HG03442 (cell line): ENCODE data around the gene BPIFA3.
"Not testable (repeated sequence)": the region's sequence is repeated elsewhere in the genome, so short reads cannot be mapped to it uniquely, and the experiment has no call there.

Experiments used
- ATAC-seq: cut with Tn5 transposase; IDR thresholded peaks from one replicate; pipeline ENCODE4 v1.9.1; 2021; ENCODE audit warnings: mild to moderate bottlenecking, moderate library complexity; ENCODE audit not compliant: unreplicated experiment

Gene BPIFA3

GRCh38 chr20:33217052-33217451 lies at the start of gene BPIFA3:
BPIFA3 (plus strand) TSS chr20:33217352; CDS start chr20:33217537, 185 bp downstream.
- no peak for ATAC-seq

GRCh38 chr20:33167859-33168258 lies 49.3 kb upstream of the BPIFA3 start, which contains the start of gene BPIFA2:
BPIFA2 (plus strand) TSS chr20:33168159; CDS start chr20:33169146, 987 bp downstream.
- ATAC-seq: no peak

GRCh38 chr20:33169176-33169794 lies 47.9 kb upstream of the BPIFA3 start:
- ATAC-seq: no peak

DNA sequence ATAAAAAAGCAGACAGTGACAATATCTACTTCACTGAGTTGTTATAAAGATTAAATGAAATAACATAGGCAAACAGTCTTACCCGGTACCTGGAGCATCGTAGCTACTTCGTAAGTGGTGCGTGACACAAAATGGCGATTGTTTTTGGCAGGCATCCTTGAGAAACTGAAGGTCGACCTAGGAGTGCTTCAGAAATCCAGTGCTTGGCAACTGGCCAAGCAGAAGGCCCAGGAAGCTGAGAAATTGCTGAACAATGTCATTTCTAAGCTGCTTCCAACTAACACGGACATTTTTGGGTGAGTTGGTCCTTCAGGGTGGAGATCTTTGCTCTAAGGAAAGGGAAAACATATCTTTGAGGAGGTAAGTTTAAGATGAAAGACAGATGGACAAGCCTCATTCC lies 44.4 kb upstream of the BPIFA3 start:
- ATAC-seq: no peak

- ATAC-seq: no peak
Observed at GRCh38 chr20:33175123-33175522, 42.0 kb upstream of the BPIFA3 start.

DNA sequence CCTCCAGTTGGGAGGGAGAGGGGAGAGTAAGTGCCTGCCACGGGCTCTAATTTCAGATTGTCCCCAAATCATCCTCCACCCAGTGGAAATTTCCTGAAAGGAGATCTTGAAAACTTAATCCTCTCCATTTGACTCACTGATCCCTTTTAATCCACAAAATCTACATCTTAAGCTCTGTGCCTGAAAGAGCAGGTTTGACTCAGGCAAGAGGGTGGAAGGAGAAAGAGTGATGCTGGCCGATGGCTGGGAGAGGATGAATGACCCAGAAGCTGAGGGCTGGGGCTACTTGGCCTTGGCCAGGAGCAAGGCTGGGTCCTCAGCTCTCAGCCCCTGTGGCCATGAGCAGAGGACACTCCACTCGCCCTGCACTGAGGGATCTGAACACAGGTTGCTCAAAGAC lies 41.1 kb upstream of the BPIFA3 start:
- ATAC-seq: no peak

DNA sequence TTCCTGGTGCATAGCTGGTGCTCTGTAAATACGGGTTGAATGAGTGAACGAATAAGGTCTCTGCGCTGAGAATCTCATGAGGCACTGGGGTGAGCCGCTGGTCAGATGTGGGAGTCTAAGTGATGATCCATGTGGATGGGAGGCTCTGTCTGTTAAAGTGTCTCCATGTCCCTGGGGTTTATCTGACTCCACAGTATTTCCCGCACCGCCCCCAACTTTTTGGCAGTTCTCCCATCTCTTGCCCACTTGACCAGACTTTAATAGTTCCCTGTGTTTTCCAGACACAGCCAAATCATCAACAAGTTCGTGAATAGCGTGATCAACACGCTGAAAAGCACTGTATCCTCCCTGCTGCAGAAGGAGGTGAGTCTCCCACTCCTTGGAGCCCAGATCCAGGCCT lies 39.3 kb upstream of the BPIFA3 start:
- ATAC-seq: no peak

DNA sequence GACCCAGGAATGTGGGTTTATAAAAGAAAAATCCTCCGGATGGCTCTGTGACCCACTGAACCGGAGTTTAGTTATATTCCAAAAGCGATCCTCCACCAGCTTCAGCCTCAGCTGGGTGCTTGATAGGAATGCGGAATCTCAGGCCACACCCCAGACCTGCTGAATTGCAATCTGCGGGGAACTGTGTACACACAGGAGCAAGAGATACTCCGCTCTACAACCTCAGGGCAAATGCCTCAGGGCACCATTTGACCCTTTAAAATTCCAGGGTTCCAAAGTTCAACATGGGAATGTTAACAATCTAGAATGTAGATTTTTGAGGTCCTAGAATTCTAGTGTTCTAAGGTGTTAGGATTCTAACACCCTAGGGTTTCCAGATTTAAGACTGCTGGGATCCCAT lies 38.4 kb upstream of the BPIFA3 start:
- no peak for ATAC-seq

DNA sequence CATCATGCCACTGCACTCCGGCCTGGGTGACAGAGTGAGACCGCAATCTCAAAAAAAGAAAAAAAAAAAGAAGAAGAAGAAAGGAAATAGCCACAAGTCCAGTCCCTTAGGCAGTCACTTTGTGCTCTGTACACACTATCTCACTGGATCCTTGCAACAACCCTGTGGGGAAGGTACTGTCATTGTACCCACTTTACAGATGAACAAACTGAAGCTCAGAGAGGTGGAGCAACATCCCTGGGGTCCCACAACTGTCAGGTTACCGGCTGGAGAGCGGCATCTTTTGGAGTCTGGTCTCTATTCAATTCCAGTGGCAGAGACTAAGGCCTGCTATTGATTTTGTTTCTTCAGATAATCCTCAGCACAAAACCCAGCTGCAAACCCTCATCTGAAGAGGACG lies 37.0 kb upstream of the BPIFA3 start:
- ATAC-seq: no peak

- ATAC-seq: no peak
Observed at GRCh38 chr20:33181482-33182093, 35.6 kb upstream of the BPIFA3 start.

DNA sequence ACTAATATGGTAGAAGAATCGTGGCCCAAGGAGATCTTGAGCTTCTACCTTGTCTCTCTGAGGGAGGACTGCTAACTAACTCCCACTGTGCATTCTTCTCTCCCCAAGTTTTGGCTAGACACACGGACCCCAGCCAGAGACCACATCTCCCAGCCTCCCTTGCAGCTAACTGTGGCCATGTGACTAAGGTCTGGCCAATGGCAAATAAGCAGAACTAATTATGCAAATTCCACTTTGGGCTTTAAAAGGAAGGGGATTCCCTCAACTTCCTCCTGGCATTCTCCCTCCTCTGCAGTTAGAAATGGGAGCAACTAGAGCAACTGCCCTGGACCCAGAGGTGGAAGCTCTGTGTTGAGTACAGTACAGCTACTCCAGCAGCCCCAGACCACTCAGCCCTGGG lies 33.8 kb upstream of the BPIFA3 start:
- ATAC-seq: no peak

DNA sequence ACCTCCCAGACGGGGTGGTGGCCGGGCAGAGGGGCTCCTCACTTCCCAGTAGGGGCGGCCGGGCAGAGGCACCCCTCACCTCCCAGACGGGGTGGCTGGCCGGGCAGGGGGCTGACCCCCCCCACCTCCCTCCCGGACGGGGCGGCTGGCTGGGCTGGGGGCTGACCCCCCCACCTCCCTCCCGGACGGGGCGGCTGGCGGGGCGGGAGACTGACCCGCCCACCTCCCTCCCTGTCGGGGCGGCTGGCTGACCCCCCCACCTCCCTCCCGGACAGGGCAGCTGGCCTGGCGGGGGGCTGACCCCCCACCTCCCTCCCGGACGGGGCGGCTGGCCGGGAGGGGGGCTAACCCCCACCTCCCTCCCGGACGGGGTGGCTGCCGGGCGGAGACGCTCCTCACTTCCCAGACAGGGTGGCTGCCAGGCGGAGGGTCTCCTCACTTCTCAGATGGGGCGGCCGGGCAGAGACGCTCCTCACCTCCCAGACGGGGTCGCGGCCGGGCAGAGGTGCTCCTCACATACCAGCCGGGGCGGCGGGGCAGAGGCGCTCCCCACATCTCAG lies 32.0 kb upstream of the BPIFA3 start:
- not testable (repeated sequence) for ATAC-seq

GRCh38 chr20:33187491-33187890 lies 29.7 kb upstream of the BPIFA3 start:
- ATAC-seq: no peak

DNA sequence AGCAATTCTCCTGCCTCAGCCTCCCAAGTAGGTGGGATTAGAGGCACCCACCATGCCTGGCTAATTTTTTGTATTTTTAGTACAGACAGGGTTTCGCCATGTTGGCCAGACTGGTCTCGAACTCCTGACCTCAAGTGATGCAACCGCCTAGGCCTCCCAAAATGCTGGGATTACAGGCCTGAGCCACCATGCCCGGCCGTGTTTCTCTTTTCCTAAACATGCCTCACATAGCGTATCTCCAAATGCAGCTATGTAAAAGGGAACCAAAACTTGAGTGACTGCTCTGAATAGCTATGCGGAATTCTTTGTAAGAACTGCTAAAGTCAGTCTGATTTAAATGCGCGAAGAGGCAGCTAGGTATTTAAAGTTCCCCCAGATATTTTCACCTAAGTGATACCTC lies 28.7 kb upstream of the BPIFA3 start:
- no peak for ATAC-seq

DNA sequence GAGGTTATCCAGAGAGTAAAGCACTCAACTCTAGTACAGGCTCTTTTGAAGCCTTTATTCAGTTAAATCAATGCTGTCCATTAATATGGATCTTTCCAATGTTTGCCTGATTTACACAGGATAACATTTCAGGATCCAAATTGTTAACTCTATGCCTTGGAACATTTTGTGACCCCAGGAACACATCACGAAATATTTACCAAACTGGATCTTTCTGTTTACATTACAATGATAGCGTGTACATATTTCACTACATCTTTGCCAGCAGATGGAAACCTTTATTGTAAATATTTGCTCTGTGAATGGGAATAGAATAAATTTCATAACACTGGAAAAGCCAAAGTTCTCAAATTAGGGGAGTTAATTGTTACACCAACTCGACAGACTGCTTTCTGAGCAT lies 25.7 kb upstream of the BPIFA3 start:
- ATAC-seq: no peak

DNA sequence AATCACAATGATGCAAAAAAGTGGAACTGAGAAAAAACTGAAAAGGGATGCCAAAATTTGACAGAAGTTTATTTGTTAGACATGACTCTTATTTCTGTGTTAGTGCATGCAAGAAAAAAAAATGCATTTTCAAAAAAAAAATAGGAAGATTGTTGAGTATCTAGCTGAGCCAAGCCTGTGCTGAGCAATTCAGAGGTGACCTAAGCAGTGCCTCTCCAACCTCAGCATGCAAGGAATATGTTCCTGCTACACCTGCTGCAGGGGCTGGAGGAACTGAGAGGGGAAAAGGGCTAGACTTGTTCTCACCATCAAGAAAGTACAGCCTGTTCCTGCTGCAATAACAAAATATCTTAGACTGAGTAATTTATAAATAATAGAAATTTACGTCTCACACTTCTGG lies 25.2 kb upstream of the BPIFA3 start:
- no peak for ATAC-seq

GRCh38 chr20:33192912-33193501 lies 24.1 kb upstream of the BPIFA3 start:
- no peak for ATAC-seq

GRCh38 chr20:33199026-33199425 lies 18.1 kb upstream of the BPIFA3 start:
- ATAC-seq: no peak

GRCh38 chr20:33202451-33202850 lies 14.7 kb upstream of the BPIFA3 start:
- ATAC-seq: no peak

GRCh38 chr20:33203444-33203843 lies 13.7 kb upstream of the BPIFA3 start:
- no peak for ATAC-seq

DNA sequence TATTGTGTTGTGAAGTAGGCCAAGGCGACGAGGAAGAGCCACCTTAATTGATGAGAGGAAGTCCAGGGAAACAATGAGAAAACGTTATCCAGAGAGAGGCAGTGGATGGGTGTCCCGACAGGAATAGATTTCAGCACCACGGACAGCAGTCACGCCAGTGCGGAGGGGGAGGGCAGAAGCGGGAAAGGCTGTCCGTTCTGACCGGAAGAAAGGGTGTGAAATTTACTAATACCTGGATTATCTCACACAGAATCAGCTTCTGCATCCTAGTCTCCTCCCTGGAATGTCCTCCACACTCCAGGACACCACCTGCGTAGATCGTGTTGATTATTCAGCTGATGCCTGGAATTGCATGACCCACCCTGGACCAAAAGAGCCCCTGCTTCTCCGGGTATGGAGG lies 7.4 kb upstream of the BPIFA3 start:
- no peak for ATAC-seq

- ATAC-seq: no peak
Observed at GRCh38 chr20:33210371-33210770, 6.8 kb upstream of the BPIFA3 start.
